Activated CD4-positive, alpha-beta memory T cell treated with anti-CD3 and anti-CD28 coated beads, Interleukin-2, amount 10 ng/mL, durations not matched to agents 7 days and 5 days (primary cell): ENCODE results near the gene ITPKA. TPM values are rescaled to one million over a fixed set of nuclear protein-coding genes. Genes with fewer than 3 reads are reported as not detected.
"Not testable (repeated sequence)": the region's sequence is repeated elsewhere in the genome, so short reads cannot be mapped to it uniquely, and the experiment has no call there.

Source experiments
- CTCF ChIA-PET: fragments of 350-600 bp; sonication (Branson Sonifier 250); formaldehyde crosslinking; loops from one replicate; lab custom pipeline; 2021; ENCODE audit warnings: antibody characterized with exemption, inconsistent platforms; lab: Charles Lee
- POLR2A ChIA-PET: fragments of 350-600 bp; sonication (Branson Sonifier 250); formaldehyde crosslinking; loops from one replicate; lab custom pipeline; 2021; ENCODE audit warnings: antibody characterized with exemption; lab: Charles Lee
- DNase-seq: peaks from one replicate; pipeline ENCODE4 v3.0.0-alpha.2; 2020
- H3K27ac Mint-ChIP-seq: one replicate; pipeline ENCODE4 v1.8.0; 2021; ENCODE audit warnings: mild to moderate bottlenecking, mixed read lengths
- H3K27me3 Mint-ChIP-seq: one replicate; pipeline ENCODE4 v1.8.0; 2021; ENCODE audit warnings: mixed read lengths
- H3K36me3 Mint-ChIP-seq: one replicate; pipeline ENCODE4 v1.8.0; 2021; ENCODE audit warnings: low read depth, mixed read lengths
- H3K4me1 Mint-ChIP-seq: one replicate; pipeline ENCODE4 v1.8.0; 2021; ENCODE audit warnings: mixed read lengths
- H3K4me3 Mint-ChIP-seq: one replicate; pipeline ENCODE4 v1.8.0; 2021; ENCODE audit warnings: mild to moderate bottlenecking, mixed read lengths
- H3K9me3 Mint-ChIP-seq: one replicate; pipeline ENCODE4 v1.8.0; 2021; ENCODE audit warnings: mixed read lengths
- total RNA-seq, 2 experiments: library from RNA; stranded (reverse); gene quantifications; one replicate each; pipeline ENCODE4 v1.2.3, GENCODE V29; 2021

The ITPKA gene
- total RNA-seq = under 1 TPM; 0.30 to 0.48 TPM

DNA sequence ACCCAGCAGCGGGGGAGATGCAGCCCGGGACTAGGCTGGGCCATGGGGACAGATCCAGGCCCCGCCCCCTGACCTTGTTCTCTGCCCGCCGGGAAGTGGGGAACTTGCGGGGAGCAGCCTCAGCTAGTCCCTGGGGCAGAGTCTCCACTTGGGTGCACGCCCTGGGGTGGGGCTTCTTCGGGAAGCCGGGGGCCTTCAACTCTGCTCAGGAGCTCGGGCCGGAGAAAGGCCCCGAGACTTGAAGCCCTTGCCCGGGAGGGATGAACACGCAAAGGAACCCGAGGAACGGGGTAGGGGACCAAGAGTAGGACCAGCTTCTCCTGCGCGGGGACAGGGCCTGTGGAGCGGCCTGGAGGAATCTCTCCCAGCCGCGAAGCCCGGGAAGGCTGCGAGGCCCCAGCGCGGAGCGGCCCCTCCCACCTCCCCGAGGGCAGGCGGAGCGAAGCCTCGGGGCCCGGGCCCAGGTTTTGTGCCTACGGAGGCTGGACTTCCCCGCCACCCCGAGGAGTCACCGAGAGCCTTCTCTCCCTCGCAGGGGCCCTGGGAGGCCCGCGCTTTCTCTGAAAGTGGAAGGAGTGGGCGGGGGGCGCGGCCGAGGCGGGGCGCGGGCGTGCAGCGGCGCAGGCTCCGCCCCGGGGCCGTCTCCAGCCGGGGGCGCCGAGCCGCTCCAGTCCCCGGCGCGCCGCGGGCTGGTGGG, at the start of gene ITPKA:
TSS of gene ITPKA (plus strand) at position 670 of the 697 bp plus-strand sequence. CDS start 54 bp downstream, outside the sequence.
- CTCF ChIA-PET = interaction anchor here (1.0 kb wide), 1 partner anchor 25 kb away, joined by 3 read pairs; no protein-coding TSS in a partner anchor
- Mint-ChIP-seq H3K4me1 (peaks cover 31% of the 10 kb centered on the region), H3K36me3 (no peaks in the 10 kb centered on the region)

DNA sequence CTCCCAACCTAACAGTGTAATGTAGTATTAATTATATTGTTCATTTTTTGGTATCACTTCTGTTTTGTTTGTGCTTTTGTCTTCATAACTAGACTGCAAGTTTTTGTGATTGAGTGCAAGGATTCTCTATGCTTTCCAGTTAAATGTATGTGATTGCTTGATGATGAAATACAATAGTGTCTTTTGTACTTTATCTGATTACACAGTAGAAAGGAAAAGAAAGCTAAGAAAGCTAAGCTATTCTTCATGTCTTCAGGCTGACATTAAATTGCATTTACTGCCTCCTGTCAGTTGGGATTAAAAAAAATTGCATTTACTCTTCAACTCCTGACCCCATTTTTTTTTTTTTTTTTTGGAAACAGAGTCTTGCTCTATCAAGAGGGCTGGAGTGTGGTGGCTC, 48.3 kb upstream of the ITPKA start:
- Mint-ChIP-seq H3K4me1 (peaks cover 21% of the 10 kb centered on the region), H3K9me3 (no peaks in the 10 kb centered on the region), H3K27me3 (no peaks in the 10 kb centered on the region), H3K27ac (no peak overlapping the region), H3K36me3 (peaks cover 20% of the 10 kb centered on the region), H3K4me3 (no peak overlapping the region)
- POLR2A ChIA-PET = no interaction called here
- no peak for DNase-seq
- CTCF ChIA-PET = interaction anchor here (1.2 kb wide), 1 partner anchor 8 kb away, joined by 4 read pairs; no protein-coding TSS in a partner anchor

More for the DNA sequence above, at the start of gene ITPKA:
- H3K9me3 Mint-ChIP-seq = no peaks in the 10 kb centered on the region
- H3K27me3 Mint-ChIP-seq = peaks cover 43% of the 10 kb centered on the region
- peak; percentile 71 for DNase-seq
- H3K27ac Mint-ChIP-seq = no peak within 1 kb of the TSS
- POLR2A ChIA-PET = interaction anchor here (0.9 to 1.6 kb wide), 5 partner anchors 9 to 402 kb away, joined by 3 to 7 read pairs (median 4); partner anchors contain the start of gene LTK
- H3K4me3 Mint-ChIP-seq = peak within 1 kb of the TSS; percentile 61

DNA sequence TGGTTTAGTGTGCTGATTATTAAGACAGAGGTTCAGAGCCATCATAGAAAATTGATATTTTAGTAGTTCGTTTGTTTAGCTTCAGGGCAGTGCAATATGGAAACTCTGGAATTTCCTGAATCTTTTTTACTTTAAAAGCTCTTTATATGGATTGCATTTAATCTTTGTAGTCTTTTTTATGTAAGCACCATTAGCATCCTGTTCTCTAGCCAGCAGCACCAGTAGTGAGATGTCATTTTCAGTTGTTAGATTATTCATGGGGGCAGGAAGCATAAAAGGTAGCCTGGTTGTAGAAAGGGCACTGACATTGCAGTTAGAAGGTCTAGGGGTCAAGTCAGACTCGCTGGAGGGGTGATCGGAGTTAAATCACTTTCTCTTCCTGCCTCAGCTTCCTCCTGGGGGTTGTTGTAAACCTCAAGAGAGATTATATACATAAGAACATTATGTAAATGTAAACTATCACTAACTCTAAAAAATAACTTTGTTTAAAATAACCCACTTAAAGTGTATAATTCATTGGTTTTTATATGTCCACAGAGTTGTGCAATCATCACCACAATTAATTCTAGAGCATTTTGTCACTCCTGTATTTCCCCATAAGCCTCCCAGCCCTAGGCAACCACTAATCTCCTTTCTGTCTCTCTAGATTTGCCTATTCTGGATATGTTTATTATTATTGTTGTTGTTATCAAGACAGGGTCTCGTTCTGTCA, 31.4 kb upstream of the ITPKA start:
- no peak overlapping the region for H3K4me3 Mint-ChIP-seq
- POLR2A ChIA-PET = no interaction called here
- no peaks in the 10 kb centered on the region for H3K27me3 Mint-ChIP-seq
- no peaks in the 10 kb centered on the region for H3K9me3 Mint-ChIP-seq
- H3K4me1 Mint-ChIP-seq = peaks cover 14% of the 10 kb centered on the region
- peaks cover 31% of the 10 kb centered on the region for H3K36me3 Mint-ChIP-seq
- DNase-seq = no peak
- CTCF ChIA-PET = no interaction called here
- no peak overlapping the region for H3K27ac Mint-ChIP-seq

DNA sequence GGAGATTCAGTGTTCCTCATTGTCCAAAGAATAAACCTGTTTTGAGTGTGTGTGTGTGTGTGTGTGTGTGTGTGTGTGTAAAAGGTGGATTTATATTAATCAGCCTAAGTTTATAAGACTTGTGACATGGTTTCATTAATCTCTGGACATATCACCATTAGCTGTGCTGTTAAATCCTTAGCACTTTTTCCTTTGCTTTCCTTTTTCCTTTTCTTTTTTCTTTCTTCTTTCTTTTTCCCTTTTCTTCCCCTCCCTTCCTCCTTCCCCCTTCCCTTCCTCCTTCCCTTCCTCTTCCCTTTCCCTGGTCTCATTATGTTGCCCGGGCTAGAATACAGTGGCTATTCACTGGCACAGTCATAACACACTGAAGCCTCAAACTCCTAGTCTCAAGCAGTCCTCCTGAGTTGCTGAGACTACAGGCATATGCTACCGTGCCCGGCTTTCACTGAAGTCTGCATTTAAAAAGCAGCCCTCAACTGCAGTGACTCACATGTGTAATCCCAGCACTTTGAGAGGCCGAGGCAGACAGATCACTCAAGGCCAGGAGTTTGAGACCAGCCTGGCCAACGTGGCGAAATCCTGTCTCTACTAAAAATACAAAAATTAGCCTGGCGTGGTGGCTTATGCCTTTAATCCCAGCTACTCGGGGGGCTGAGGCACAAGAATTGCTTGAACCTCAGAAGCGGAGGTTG, 28.6 kb upstream of the ITPKA start:
- ChIA-PET POLR2A (interaction anchor here (1.1 to 1.3 kb wide), 3 partner anchors 19 to 79 kb away, joined by 3 to 5 read pairs (median 3); partner anchors contain the start of gene RPAP1), CTCF (interaction anchor here (0.8 to 2.7 kb wide), 25 partner anchors 8 to 471 kb away, joined by 3 to 18 read pairs (median 5); partner anchors contain the start of genes MAPKBP1 and RPAP1)
- Mint-ChIP-seq H3K36me3 (peaks cover 24% of the 10 kb centered on the region), H3K9me3 (no peaks in the 10 kb centered on the region), H3K4me1 (peaks cover 14% of the 10 kb centered on the region), H3K27ac (no peak overlapping the region), H3K4me3 (no peak overlapping the region), H3K27me3 (no peaks in the 10 kb centered on the region)
- no peak for DNase-seq

DNA sequence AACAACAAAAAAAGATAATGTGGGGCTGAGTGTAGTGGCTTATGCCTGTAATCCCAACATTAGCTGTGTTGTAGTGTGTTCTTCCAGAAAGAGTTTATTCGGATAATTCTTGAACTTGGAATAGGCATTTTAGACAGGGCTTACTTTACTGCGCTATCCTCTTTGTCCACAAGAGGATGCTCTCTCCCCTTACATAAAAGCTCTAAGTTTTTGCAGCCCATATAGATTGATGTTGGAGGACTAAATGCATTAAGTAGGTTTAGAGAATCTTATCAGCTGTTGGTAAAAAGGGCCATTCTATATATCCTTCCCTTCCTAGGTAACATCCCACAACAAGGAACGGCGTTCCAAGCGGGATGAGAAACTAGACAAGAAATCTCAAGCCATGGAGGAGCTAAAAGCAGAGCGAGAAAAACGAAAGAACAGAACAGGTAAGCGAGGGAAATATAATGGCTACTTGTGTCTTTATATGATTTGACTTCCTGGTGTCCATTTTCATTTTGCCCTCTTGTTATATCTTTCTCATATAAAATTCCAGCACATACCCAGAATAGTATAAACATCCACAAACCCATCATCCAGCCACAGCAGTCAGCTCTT, 27.8 kb upstream of the ITPKA start:
- H3K9me3 Mint-ChIP-seq = no peaks in the 10 kb centered on the region
- H3K4me3 Mint-ChIP-seq = no peak overlapping the region
- CTCF ChIA-PET = interaction anchor here (0.5 to 2.7 kb wide), 41 partner anchors 9 to 1050 kb away, joined by 3 to 18 read pairs (median 4); partner anchors contain the start of genes LTK, MAPKBP1 and RPAP1
- H3K36me3 Mint-ChIP-seq = peaks cover 30% of the 10 kb centered on the region
- DNase-seq = peak; percentile 17
- H3K4me1 Mint-ChIP-seq = peaks cover 14% of the 10 kb centered on the region
- POLR2A ChIA-PET = interaction anchor here (1.1 to 1.4 kb wide), 4 partner anchors 18 to 196 kb away, joined by 3 to 5 read pairs (median 4); partner anchors contain the start of gene RPAP1
- no peaks in the 10 kb centered on the region for H3K27me3 Mint-ChIP-seq
- peak overlapping the region; percentile 48 for H3K27ac Mint-ChIP-seq

DNA sequence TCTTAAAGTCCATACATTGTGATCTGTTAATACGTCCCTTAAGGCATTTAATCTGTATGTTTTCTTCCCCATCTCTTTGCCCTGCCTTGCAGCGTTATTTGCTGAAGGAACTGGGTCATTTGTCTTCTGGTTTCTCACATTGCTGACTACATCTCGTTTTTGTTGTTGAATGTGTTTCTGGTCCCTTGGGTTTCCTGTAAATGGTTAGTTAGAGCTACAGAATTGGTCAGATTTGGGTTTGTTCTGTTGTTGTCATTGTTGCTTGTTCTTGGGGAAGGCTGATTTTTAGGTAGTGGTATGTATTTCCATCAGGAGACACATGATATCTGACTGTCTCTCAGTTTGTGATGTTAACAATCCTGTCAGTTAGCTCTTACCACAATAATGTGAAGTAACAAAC, 27.0 kb upstream of the ITPKA start:
- POLR2A ChIA-PET = interaction anchor here (1.4 kb wide), 1 partner anchor 195 kb away, joined by 4 read pairs; no protein-coding TSS in a partner anchor
- no peak for DNase-seq
- H3K4me1 Mint-ChIP-seq = peaks cover 14% of the 10 kb centered on the region
- H3K27me3 Mint-ChIP-seq = no peaks in the 10 kb centered on the region
- CTCF ChIA-PET = interaction anchor here (0.6 to 2.7 kb wide), 26 partner anchors 9 to 1049 kb away, joined by 3 to 18 read pairs (median 5); partner anchors contain the start of genes LTK, MAPKBP1 and RPAP1
- peaks cover 36% of the 10 kb centered on the region for H3K36me3 Mint-ChIP-seq
- H3K4me3 Mint-ChIP-seq = no peak overlapping the region
- H3K27ac Mint-ChIP-seq = peak overlapping the region; percentile 44
- H3K9me3 Mint-ChIP-seq = no peaks in the 10 kb centered on the region

DNA sequence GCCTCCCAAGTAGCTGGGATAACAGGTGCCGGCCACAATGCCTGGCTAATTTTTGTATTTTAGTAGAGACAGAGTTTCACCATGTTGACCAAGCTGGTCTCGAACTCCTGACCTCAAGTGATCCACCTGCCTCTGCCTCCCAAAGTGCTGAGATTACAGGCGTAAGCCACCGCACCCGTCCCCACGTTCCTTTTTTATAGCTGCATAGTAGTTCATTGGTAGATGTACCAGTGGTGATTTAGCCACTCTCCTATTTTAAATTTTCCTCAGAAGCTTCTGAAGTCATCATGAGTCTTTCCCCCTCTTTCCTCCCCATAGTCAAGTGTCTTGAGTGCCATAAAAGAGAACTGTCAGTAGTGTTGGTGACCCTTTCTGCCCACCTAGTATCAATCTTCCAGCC, 24.0 kb upstream of the ITPKA start:
- H3K9me3 Mint-ChIP-seq, H3K27me3 Mint-ChIP-seq, H3K4me1 Mint-ChIP-seq, H3K4me3 Mint-ChIP-seq, H3K27ac Mint-ChIP-seq, DNase-seq: not testable (repeated sequence)
- ChIA-PET CTCF (interaction anchor here (0.7 kb wide), 1 partner anchor 43 kb away, joined by 3 read pairs; no protein-coding TSS in a partner anchor), POLR2A (interaction anchor here (1.3 kb wide), 1 partner anchor 15 kb away, joined by 3 read pairs; no protein-coding TSS in a partner anchor)
- peaks cover 38% of the 10 kb centered on the region for H3K36me3 Mint-ChIP-seq

DNA sequence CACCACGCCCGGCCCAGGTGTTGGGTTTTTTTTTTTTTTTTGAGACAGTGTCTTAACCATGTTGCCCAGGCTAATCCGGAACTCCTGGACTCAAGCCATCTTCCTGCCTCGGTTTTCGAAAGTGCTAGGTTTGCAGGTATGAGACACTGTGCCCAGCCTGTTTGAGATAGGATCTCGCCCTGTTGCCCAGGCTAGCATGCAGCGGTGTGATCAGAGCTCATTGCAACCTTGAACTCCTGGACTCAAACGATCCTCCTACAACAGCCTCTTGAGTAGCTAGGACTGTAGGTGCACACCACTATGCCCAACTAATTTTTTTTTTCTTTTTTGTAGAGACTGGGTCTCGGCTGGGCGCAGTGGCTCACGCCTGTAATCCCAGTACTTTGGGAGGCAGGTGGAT, 20.3 kb upstream of the ITPKA start:
- H3K27me3 Mint-ChIP-seq = no peaks in the 10 kb centered on the region
- POLR2A ChIA-PET = no interaction called here
- H3K27ac Mint-ChIP-seq = no peak overlapping the region
- H3K4me3 Mint-ChIP-seq = no peak overlapping the region
- peaks cover 55% of the 10 kb centered on the region for H3K36me3 Mint-ChIP-seq
- no peaks in the 10 kb centered on the region for H3K9me3 Mint-ChIP-seq
- CTCF ChIA-PET = no interaction called here
- no peak for DNase-seq
- H3K4me1 Mint-ChIP-seq = no peaks in the 10 kb centered on the region

DNA sequence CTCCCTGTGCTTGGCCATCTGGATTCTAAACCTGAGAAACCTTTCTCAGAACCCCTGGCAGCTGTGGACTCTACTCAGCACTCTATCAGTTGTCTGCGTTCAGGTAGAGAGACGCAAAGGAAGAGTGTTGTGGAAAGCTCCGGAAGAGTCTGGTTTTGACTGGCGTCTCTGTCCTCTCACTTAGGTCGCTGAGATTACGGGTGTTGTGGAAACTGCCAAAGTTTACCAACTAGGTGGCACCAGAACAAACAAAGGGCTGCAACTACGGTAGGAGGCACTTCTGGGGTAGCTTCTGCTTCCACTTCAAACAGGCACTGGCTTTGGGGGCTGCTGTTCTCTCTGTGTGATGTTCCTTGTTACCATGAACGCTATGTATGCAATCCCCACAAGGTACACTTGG, 19.2 kb upstream of the ITPKA start:
- no peaks in the 10 kb centered on the region for H3K27me3 Mint-ChIP-seq
- POLR2A ChIA-PET = no interaction called here
- no peaks in the 10 kb centered on the region for H3K9me3 Mint-ChIP-seq
- peaks cover 63% of the 10 kb centered on the region for H3K36me3 Mint-ChIP-seq
- CTCF ChIA-PET = interaction anchor here (2.0 kb wide), 1 partner anchor 8 kb away, joined by 8 read pairs; no protein-coding TSS in a partner anchor
- H3K4me3 Mint-ChIP-seq = no peak overlapping the region
- no peak overlapping the region for H3K27ac Mint-ChIP-seq
- DNase-seq = no peak
- H3K4me1 Mint-ChIP-seq = no peaks in the 10 kb centered on the region

DNA sequence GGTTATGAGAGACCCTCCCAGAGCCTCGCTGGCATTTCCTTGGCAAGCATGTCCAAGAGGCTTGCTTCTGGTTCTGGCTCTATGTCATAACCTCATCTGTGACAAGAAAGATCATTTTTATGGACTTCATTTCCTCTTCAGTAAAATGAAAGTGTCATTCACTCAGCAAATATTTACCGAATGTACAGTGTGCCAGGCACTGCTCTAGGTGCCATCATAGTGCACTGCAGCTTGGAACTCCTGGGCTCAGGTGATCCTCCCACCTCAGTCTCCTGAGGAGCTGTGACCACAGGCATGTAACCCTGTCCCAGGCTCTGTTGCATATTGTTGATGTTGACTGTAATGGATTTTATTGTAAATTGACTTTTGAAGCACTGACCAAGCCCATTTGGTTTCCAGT, 18.7 kb upstream of the ITPKA start:
- DNase-seq = no peak
- Mint-ChIP-seq H3K9me3 (no peaks in the 10 kb centered on the region), H3K4me1 (no peaks in the 10 kb centered on the region), H3K4me3 (no peak overlapping the region), H3K36me3 (peaks cover 61% of the 10 kb centered on the region), H3K27ac (no peak overlapping the region), H3K27me3 (no peaks in the 10 kb centered on the region)
- CTCF ChIA-PET = interaction anchor here (2.0 kb wide), 1 partner anchor 9 kb away, joined by 8 read pairs; no protein-coding TSS in a partner anchor
- POLR2A ChIA-PET = no interaction called here

DNA sequence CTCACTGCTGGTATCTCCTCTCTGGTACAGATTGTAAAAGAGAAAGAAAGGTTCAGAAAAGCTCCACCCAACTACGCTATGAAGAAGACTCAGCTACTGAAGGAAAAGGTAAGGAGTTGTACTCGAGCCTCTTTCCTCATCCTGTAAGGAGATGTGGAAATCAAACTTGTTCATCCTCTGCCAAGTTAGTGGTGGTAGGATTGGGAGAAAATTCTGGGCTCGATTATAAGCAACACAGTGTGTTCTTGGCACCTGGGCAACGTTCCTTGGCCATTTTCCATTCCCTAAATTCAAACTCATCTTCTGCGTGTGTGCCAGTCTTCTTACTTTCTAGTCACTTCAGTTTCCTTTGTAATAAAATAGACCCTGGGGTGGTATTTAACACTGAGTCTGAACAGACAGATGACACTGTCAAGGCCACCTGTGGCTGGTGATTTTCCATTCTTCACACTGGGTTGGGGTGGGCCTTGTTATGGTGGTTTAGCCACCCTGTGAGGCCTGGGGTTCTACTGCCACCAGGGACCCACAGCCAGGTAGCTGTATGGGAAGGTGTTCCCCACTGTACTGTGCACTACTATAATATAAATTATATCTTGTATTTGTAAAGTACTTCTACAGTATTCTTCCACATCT, 17.1 kb upstream of the ITPKA start:
- H3K27ac Mint-ChIP-seq = no peak overlapping the region
- ChIA-PET CTCF (interaction anchor here (2.0 kb wide), 1 partner anchor 10 kb away, joined by 8 read pairs; no protein-coding TSS in a partner anchor), POLR2A (no interaction called here)
- no peaks in the 10 kb centered on the region for H3K9me3 Mint-ChIP-seq
- H3K4me3 Mint-ChIP-seq = no peak overlapping the region
- H3K27me3 Mint-ChIP-seq = no peaks in the 10 kb centered on the region
- no peaks in the 10 kb centered on the region for H3K4me1 Mint-ChIP-seq
- peaks cover 64% of the 10 kb centered on the region for H3K36me3 Mint-ChIP-seq
- DNase-seq = no peak
